A204.1 (cell line): ENCODE data around the gene TTC8.
"Not testable (repeated sequence)": the region's sequence is repeated elsewhere in the genome, so short reads cannot be mapped to it uniquely, and the experiment has no call there.

ENCODE experiments used
- FAIRE-seq: peaks from 2 replicates; lab custom pipeline; 2012; peaks lifted over from hg19 to GRCh38; lab: Jason Lieb, UNC

TTC8 gene

GRCh38 chr14:88824314-88825077 lies at the start of gene TTC8:
TTC8 (plus strand) TSS chr14:88824651; CDS start chr14:88824708, 57 bp downstream.
- FAIRE-seq: peak; percentile 77

GRCh38 chr14:88775532-88775931 lies 48.9 kb upstream of the TTC8 start:
- FAIRE-seq: no peak

GRCh38 chr14:88785911-88786310 lies 38.5 kb upstream of the TTC8 start:
- FAIRE-seq: no peak

GRCh38 chr14:88786715-88787114 lies 37.7 kb upstream of the TTC8 start:
- FAIRE-seq: no peak

- not testable (repeated sequence) for FAIRE-seq
Observed at GRCh38 chr14:88789573-88789972, 34.9 kb upstream of the TTC8 start.

- FAIRE-seq: no peak
Observed at GRCh38 chr14:88790501-88791251, 33.8 kb upstream of the TTC8 start.

GRCh38 chr14:88791252-88791621 lies 33.2 kb upstream of the TTC8 start:
- FAIRE-seq: no peak

GRCh38 chr14:88791629-88792472 lies 32.6 kb upstream of the TTC8 start:
- FAIRE-seq: no peak

- no peak for FAIRE-seq
Observed at GRCh38 chr14:88792473-88793258, 31.8 kb upstream of the TTC8 start, which contains the start of gene EML5. EML5 (minus strand) TSS chr14:88792953; CDS start chr14:88792503, 450 bp downstream.

GRCh38 chr14:88793259-88793625 lies 31.2 kb upstream of the TTC8 start:
- no peak for FAIRE-seq

- no peak for FAIRE-seq
Observed at GRCh38 chr14:88798156-88798555, 26.3 kb upstream of the TTC8 start.

- no peak for FAIRE-seq
Observed at GRCh38 chr14:88799522-88799921, 24.9 kb upstream of the TTC8 start.

- no peak for FAIRE-seq
Observed at GRCh38 chr14:88802596-88802995, 21.9 kb upstream of the TTC8 start.

GRCh38 chr14:88804035-88804434 lies 20.4 kb upstream of the TTC8 start:
- no peak for FAIRE-seq

GRCh38 chr14:88804477-88804876 lies 20.0 kb upstream of the TTC8 start:
- no peak for FAIRE-seq

- no peak for FAIRE-seq
Observed at GRCh38 chr14:88808359-88808758, 16.1 kb upstream of the TTC8 start.

GRCh38 chr14:88815980-88816379 lies 8.5 kb upstream of the TTC8 start:
- FAIRE-seq: no peak

- FAIRE-seq: no peak
Observed at GRCh38 chr14:88818018-88818417, 6.4 kb upstream of the TTC8 start.

GRCh38 chr14:88819674-88820073 lies 4.8 kb upstream of the TTC8 start:
- FAIRE-seq: not testable (repeated sequence)

- no peak for FAIRE-seq
Observed at GRCh38 chr14:88821378-88821777, 3.1 kb upstream of the TTC8 start.

GRCh38 chr14:88821888-88822287 lies 2.6 kb upstream of the TTC8 start:
- no peak for FAIRE-seq

GRCh38 chr14:88823968-88824313 lies 510 bp upstream of the TTC8 start:
- no peak for FAIRE-seq
